ENCODE results near the gene TNFAIP2.

DNA sequence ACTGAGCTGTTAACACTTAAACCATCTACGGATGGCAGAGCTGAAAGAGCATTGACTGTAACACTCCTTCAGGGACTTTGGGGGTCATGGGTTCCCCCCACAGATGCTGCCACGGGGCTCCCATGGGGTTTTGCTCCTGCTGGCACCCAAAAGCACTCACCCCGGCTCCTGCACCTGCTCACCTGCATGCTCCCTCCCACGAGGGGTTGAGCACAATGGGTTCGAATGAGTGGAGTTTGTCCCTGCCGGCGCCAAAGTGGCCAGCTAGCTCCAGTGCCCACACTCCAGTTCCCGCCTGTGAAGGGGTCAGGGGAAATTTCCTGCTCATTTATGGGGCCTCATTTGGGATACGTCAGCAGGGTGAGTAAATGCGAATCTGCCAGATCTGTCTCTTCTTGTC is 40.7 kb downstream of the TNFAIP2 start:
- TF ChIP-seq, protein P1, sequence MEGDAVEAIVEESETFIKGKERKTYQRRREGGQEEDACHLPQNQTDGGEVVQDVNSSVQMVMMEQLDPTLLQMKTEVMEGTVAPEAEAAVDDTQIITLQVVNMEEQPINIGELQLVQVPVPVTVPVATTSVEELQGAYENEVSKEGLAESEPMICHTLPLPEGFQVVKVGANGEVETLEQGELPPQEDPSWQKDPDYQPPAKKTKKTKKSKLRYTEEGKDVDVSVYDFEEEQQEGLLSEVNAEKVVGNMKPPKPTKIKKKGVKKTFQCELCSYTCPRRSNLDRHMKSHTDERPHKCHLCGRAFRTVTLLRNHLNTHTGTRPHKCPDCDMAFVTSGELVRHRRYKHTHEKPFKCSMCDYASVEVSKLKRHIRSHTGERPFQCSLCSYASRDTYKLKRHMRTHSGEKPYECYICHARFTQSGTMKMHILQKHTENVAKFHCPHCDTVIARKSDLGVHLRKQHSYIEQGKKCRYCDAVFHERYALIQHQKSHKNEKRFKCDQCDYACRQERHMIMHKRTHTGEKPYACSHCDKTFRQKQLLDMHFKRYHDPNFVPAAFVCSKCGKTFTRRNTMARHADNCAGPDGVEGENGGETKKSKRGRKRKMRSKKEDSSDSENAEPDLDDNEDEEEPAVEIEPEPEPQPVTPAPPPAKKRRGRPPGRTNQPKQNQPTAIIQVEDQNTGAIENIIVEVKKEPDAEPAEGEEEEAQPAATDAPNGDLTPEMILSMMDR (IDR thresholded peaks at IDR 0.05): no peak
- TF ChIP-seq POLR2A (IDR thresholded peaks at IDR 0.05) (no peak), POLR2AphosphoS5 (IDR thresholded peaks at IDR 0.05) (no peak)

Data from breast epithelium (tissue), 3 donors.